CD4-positive, alpha-beta T cell treated with Interleukin-15 for 4 hours (primary cell): ENCODE data around the gene GART.

Experiments used
- DNase-seq: peaks from one replicate; pipeline ENCODE4 v3.0.0-alpha.2; 2020; ENCODE audit warnings: low spot score

GART gene

GRCh38 chr21:33552999-33553598 is 11.2 kb upstream of the GART start:
- no peak for DNase-seq

GRCh38 chr21:33552093-33552998 is 10.4 kb upstream of the GART start:
- no peak for DNase-seq

- no peak for DNase-seq
Observed at GRCh38 chr21:33551664-33552063, 9.7 kb upstream of the GART start.

- no peak for DNase-seq
Observed at GRCh38 chr21:33550772-33551660, 9.1 kb upstream of the GART start.

- no peak for DNase-seq
Observed at GRCh38 chr21:33549848-33550771, 8.2 kb upstream of the GART start.

- no peak for DNase-seq
Observed at GRCh38 chr21:33546086-33546485, 4.2 kb upstream of the GART start.

- DNase-seq = no peak
Observed at GRCh38 chr21:33544451-33545195, 2.7 kb upstream of the GART start.

- DNase-seq = peak; percentile 49
Observed at GRCh38 chr21:33543505-33544129, 1.7 kb upstream of the GART start.

GRCh38 chr21:33542640-33543504 is 955 bp upstream of the GART start, which contains the start of gene SON:
Gene SON (plus strand): TSS chr21:33543038. CDS start chr21:33543093, 55 bp downstream.
- DNase-seq = peak; percentile 98

GRCh38 chr21:33541105-33541711 is 709 bp downstream of the GART start:
- DNase-seq = peak; percentile 6

GRCh38 chr21:33540711-33541104 is 1.2 kb downstream of the GART start:
- DNase-seq = no peak

- no peak for DNase-seq
Observed at GRCh38 chr21:33539616-33540015, 2.3 kb downstream of the GART start.

- no peak for DNase-seq
Observed at GRCh38 chr21:33537212-33537611, 4.7 kb downstream of the GART start.

- no peak for DNase-seq
Observed at GRCh38 chr21:33531007-33531406, 10.9 kb downstream of the GART start.

GRCh38 chr21:33522953-33523349 is 19.0 kb downstream of the GART start:
- no peak for DNase-seq

GRCh38 chr21:33522297-33522952 is 19.5 kb downstream of the GART start:
- no peak for DNase-seq

- DNase-seq = no peak
Observed at GRCh38 chr21:33518899-33519298, 23.0 kb downstream of the GART start.

- no peak for DNase-seq
Observed at GRCh38 chr21:33514229-33514628, 27.7 kb downstream of the GART start.
